Measurements from ENCODE around the gene N4BP3.
"Not testable (repeated sequence)": the region's sequence is repeated elsewhere in the genome, so short reads cannot be mapped to it uniquely, and the experiment has no call there.

Gene N4BP3

DNA sequence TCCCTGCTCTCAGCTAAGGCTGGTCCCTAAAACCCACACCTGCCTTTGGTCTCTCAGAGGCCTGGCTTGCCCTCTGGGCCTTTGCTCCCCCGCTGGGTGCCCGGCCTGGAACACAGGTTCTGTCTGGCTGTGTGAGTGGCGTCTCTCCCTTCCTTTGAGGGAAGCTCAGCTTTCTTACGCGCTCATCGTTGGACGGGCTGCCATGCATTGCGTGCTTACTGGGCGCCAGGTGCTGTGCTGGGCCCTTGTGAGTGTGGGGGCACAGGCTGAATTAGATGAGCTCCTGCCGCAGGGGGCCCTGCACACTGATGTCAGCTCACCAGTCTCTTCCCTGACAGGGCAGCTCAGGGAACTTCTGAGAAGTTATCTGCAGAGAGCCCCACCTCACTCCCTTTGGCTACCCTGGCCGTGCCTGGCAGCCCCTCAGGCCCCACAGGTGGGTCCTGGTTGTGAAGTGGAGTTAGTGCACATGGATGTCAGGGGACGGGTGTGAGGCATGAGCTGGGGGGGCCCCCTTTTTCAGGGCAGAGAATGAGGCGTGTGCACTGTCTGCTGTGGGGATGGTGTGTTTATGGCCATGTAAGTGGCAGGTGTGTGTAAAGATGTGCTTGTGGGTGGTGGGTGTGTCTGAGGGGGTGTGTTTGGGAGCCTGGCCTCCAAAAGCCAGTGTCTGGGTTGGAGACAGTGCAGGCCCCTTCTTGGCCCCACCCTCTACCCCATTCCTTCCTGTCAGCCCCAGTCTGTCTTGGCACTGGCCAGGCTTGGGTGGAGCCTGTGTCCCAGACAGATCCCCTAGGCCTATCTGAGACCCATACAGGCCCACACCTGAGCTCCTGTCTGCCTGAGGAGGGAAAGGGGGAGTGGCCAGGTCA, 10.0 kb downstream of the N4BP3 start:
- peak in 1 of 3 experiments; percentile 24 for DNase-seq

DNA sequence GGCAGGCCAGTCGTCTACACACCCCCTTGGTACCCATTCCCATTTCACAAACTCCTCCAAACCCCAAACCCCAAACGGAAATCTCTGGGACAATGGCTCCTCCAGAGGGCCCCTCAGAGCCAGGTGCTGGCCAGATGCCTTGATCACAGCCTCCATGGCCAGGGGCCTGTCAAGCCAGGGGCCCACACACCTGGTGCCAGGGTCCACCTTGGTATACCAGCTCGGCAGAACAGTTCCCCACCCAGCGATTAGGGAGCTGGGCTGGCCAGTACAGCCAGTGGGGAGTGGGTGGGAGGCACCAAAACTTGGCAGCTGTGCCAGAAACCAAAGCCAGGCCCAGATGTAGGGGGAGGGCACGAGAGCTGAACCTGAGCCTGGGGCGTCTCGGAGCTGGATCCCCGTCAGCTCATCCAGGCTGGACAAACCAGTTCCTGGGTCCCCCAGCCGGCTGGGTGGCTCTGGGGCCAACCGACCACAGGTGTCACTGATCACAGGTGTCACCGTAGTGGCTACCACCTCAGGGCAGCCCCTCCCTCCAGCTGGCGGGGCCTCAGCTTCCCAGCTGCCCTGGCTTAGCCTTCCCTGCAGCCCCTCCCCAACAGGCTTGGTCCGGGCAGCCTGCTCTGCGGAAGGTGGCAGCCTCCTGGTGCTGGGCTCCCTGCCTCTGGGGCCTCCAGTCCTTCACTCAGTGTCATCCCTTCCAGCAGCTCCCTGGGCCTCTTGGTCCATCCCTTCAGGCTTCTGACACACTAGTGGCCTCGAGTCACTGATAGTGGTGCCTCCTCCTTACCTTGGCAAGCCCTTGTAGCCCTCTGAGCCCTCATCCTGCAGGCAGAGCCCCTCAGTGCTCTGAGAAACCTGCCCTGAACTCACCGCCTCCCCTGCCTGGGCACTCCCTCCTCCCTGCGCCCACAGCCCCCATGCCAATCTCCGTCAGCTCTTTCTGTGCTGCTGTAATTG, 10.9 kb downstream of the N4BP3 start:
- DNase-seq: peak in 2 of 3 experiments; percentile 12 to 19

DNA sequence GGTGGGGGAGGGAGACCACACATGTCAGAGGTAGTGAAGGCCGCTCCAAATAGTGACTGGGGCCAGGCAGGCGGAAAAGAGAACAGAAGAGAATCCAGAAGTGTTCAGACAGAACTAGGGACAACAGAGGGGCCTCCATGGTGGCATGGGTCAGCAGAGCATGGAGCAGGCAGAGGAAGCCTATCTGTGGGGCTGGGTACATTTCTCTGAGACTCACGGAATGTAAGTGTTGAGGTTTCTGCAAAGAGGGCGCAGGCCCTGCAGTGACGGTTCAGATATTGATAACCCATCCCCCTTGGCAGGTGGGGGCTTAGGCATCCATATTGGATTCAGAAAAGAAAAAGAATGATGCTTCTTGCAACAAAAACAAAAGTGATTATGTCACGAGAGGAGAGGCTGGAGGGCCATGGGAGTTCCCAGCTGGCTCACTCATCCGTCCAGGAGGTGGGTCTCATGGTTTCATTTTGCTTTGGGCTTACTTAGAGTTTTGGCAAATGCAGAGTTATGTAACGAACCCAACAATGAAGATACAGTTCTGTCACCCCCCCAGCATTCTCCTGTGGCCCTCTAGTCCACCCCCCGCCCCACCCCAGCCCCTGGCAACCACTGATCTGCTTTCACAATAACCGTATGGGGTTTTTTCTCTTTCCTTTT, 12.0 kb downstream of the N4BP3 start:
- DNase-seq: no peak

DNA sequence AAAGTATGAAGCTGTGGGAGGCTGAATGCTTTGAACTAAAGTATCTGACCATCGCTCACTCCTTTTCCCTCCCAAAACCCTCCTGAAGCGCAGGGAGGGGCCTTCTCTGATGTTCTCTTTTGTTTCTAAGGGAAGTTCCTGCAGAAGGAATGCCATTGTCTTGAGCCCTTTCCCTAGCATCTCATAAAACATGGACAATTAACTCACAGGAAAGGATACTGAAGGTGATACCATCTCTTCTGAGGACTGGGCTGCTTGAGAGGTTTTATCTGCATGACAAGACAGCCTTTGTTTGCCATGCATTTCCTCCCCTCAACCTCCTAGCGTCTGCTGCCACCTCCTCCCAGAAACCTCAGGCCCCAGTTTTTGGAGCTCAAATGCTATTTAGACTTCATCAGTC, 13.2 kb downstream of the N4BP3 start:
- no peak for DNase-seq

DNA sequence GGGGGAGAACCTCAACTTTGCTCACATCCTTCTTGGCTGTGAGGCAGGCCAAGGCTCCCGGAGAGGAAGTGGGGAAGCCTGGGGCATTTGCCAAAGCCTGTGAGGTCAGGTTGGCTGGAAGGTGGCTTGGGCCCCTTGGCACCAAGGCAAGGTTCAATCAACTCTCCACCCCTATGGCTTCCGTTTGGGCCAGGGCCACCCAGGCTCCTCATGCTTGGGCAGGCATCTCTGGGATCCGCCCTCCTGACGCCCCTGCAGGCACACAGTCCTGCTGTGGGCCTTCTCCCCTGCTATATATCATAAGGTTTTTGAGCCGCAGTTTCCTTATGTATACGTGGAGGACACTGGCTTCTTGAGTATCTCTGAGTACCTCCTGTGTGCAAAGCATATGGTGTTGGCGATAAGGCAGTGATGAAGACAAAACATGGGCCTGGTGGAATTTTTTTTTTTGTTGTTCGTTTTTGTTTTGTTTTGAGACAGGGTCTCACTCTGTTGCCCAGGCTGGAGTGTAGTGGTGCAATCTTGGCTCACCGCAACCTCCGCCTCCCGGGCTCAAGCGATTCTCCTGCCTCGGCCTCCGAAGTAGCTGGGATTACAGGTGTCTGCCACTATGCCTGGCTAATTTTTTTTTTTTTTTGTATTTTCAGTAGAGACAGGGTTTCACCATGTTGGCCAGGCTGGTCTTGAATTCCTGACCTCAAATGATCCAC, 14.1 kb downstream of the N4BP3 start:
- DNase-seq: not testable (repeated sequence)

DNA sequence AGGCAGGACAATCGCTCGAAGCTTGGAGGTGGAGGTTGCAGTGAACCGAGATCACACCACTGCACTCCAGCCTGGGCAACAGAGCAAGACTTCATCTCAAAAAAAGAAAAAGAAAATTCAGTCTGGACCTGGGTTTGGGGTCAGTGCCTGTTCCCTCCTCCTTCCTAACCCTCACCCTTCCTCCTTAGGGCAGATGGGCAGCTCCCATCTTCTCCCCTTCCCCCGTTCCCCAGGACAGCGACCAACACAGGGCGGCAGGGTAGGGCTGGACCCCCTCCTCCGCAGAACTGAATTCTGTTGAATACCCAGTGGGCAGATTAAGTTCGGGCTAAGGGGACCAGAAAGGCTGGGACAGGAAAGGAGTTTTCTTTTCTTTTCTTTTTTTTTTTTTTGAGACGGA, 16.0 kb downstream of the N4BP3 start:
- no peak for DNase-seq

DNA sequence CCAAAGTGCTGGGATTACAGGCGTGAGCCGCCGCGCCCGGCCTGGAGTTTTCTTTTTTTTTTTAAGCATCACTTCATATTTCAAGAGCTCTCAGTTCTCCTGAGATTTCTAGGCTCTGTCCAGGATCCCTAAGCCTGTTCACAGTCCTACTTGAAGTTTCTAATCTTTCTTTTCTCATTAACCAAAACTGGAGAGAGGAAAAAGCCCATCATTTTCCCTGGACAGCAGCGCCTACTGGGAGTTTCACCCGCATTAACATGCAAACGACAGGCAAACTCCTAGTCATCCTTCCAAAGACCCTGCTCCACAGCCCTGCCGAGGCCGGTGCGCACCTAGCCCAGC, 16.9 kb downstream of the N4BP3 start:
- DNase-seq: peak in 1 of 3 experiments; percentile 59

DNA sequence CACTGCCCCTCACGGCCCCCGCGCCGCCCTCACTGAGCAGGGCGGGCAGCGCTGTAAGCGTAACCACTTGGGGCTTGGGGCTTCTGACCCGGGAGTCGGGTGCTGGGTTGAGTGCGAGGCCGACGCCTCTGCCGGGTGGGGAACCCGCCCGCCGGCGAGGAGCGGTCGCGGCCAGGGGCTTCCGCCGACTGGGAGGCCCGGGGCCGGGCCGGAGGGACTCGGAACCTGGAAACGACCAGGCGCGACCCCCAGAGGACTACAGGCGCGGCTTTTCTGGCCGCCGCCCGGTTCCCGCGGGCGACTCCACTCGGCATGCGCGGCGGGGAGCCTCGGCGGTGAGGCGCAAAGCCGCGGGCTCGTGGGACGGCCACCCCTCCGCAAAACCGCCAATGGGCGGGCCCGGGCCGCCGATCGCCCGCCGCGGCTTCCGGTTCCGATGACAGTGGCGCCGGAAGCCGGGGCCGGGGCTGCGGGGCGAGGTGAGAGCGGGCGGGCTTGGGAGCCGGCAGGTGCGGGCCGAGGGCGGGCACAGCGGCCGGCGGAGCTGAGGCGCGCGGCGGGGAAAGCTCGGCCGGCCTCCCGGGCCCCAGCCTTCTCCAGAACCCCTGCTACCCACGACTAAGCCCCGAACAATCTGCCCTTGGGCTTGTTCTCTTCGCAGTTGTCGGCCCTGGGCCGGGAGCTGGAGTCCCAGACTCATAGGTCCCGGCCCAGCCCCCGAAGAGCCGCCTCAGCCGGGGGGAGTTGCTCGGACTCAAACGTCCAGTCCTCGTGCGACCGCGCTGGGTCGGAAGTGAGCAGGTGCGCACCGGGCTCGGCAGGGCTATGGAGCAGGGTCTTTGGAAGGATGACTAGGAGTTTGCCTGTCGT, 17.5 kb downstream of the N4BP3 start, which contains the start of gene RMND5B:
RMND5B (plus strand) TSS at position 439 of the 870 bp plus-strand sequence. CDS start 7,106 bp downstream, outside the sequence.
- DNase-seq: peak; percentile 82 to 93 (median 91)

DNA sequence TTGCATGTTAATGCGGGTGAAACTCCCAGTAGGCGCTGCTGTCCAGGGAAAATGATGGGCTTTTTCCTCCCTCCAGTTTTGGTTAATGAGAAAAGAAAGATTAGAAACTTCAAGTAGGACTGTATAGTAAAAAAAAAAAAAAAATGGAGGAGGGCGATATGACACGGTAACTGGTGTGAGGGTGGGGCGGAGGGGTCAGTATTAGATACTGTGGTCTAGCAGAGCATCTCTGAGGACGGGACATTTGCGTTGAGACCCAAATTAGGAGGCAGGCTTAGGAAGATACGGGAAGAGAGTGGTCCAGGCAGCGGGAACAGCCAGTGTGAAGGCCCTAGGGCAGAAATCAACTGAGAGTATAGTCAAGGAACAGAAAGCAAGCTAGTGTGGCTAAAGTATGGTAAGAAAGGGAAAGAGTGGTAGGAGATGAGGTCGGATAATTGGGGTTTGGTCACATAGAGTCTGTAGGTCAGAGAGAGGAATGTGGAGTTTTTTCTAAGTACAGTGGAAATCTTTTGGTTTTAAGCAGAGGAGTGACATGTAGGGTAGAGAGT, 18.2 kb downstream of the N4BP3 start:
- no peak for DNase-seq

DNA sequence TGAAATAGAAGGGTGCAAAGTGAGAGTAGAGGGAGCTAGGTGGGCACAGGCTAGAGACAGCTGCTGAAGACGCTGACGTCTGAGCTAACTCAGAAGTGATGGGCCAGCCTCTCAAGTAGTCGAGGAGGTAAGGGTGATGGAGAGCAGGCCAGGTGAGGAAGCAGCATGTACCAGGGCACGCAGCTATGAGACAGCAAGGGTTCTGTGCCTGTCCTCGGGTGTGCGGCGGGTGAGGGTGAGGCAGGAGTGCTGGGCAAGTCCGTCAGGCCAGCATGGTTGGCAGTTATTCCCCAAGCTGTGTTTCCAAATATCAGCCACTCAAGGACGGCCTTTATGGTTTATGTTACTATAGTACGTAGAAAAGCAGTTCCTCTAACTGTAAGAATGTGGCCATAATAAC, 23.7 kb downstream of the N4BP3 start:
- no peak for DNase-seq

DNA sequence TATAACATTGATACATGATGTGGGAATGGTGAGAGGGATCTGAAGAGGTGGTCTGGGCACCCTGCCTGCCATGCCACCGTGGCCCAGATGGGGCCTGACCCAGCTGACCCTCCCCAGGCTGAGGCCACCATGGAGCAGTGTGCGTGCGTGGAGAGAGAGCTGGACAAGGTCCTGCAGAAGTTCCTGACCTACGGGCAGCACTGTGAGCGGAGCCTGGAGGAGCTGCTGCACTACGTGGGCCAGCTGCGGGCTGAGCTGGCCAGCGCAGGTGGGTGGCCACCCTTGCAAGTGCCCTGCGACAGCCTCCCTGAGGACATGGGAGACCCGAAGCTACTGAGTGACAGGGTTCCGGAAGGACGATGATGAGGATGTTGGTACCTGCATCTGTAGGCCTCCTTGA, 24.7 kb downstream of the N4BP3 start:
- DNase-seq: no peak

DNA sequence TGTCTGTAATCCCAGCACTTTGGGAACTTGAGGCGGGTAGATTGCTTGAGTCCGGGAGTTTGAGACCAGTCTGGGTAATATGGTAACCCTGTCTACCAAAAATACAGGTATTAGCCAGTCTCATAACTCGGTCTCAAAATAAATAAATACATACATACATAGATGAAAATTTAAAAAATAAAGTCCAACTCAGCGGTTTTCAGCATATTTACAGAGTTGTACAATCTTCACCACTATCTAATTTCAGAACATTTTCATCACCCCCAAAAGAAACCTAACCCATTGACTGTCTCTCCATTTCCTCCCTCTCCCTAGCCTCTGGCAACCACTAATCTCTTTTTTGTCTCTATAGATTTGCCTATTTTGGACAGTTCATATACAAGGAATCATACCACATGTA, 28.2 kb downstream of the N4BP3 start:
- DNase-seq: no peak

DNA sequence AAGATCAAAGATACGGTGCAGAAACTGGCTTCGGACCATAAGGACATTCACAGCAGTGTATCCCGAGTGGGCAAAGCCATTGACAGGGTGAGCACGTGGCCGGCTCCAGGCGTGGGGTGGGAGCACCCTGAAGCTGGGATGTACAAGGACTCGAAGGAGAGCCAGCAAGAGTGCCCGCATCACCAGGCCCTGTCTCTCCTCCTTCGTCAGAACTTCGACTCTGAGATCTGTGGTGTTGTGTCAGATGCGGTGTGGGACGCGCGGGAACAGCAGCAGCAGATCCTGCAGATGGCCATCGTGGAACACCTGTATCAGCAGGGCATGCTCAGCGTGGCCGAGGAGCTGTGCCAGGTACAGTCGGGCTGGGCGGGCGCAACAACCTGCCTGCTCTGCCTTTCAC, 29.3 kb downstream of the N4BP3 start:
- DNase-seq: no peak

DNA sequence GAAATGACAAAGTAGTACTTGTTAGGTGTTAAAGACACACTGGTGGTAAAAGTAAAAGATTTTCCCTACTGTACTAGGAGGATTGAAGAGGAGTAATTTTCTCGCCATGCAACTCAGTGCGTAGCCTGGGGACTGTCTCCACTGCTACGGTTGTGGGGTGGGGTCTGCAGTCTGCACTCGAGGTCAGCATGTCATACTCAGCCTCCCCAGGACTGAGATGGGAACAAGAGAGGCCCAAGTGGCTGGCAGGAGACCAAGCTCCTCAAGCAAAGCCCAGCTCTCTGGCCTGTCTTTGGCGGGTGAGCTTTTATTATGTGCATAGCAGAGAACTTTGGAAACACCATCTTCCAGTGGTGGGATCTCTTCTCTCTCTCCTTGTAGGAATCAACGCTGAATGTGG, 29.9 kb downstream of the N4BP3 start:
- no peak for DNase-seq

DNA sequence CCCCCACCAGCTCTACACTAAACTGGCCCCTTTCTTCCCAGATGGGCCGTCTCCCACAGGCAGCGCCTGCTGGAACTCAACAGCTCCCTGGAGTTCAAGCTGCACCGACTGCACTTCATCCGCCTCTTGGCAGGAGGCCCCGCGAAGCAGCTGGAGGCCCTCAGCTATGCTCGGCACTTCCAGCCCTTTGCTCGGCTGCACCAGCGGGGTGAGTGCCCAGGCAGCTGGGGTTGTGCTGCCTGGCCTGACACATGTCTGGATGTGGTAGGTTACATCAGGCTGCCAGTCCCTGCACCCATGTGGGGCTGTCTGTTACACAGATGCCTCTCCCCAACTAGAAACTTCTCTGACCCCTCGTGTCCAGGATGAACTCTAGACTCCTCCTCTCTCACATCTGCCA, 30.6 kb downstream of the N4BP3 start:
- DNase-seq: no peak

DNA sequence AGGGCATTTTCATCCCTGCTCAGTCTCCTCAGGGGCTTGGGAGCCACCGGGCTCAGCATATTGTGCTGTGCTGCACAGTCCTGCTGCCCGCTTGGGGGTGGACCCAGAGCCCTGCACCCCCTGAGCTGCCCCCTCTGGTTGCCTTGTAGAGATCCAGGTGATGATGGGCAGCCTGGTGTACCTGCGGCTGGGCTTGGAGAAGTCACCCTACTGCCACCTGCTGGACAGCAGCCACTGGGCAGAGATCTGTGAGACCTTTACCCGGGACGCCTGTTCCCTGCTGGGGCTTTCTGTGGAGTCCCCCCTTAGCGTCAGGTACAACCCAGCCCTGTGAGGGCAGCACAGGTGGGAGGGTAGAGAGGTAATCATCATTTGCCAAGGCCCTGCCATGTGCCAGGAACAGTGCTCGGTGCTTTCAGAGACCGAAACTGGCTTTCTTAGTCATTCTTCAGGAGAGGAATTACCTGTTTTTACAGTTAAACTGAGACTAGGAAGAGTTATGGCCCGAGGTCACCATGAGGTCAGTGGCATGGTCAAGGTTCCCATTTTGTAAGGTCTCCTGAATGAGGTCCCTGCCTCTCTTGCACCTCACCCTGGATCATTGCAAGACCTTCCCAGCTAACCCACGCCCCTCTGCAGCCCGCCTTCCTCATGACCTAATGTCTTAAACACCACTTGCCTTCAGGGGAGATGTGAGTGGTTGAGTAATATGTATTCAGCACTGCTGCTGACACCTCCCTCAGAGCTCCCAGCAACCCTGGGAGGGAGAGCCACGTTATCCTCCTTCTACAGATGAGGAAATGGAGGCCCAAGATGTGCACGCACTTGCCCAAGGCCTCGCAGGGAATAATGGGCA, 32.9 kb downstream of the N4BP3 start:
- DNase-seq: peak; percentile 40 to 66 (median 45)

DNA sequence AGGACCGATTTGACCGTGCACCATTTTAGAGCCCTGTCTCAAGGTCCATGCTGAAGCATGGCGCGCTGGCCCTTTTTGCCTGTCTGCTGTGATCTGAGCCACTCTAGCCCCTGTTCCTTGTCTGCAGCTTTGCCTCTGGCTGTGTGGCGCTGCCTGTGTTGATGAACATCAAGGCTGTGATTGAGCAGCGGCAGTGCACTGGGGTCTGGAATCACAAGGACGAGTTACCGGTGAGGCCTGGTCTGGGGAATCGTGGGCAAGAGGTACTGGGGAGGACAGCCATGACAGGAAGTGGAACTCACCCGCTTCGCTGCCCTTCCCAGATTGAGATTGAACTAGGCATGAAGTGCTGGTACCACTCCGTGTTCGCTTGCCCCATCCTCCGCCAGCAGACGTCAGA, 34.1 kb downstream of the N4BP3 start:
- DNase-seq: no peak

DNA sequence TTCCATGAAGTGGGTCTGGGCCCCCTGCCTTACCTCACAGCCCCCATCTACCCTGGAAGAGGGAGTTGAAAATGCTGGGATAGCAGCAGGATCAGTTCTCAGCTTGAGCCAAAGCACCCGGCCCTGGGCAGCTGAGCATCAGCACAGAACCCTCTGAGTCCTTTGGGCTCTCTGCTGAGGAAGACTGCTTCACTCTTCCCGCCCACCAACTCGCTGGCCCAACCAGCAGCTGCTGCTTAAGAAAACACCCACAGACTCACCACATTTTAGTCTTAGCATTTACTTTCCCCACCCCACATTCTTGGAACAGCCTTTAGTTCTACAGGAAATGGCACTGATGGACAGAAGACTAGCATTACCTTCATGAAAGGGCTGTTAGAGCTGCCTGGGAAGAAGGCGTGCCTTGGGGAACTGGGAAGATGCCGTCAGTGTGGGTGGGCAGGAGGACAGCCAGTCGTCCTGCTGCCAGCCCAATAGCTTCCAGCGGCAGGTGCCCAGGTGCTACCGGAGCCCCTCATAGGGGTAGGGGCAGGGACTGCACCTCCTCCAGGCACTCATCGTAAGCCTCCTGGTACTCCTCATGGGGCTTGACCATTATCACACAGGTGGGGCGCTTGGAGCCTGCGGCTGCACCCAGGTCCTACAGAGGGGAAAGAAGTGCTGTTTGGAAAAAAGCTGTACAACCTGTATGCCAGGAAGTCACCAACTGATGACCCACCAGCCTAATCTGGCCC, 36.0 kb downstream of the N4BP3 start:
- peak in 1 of 3 experiments; percentile 2 for DNase-seq

DNA sequence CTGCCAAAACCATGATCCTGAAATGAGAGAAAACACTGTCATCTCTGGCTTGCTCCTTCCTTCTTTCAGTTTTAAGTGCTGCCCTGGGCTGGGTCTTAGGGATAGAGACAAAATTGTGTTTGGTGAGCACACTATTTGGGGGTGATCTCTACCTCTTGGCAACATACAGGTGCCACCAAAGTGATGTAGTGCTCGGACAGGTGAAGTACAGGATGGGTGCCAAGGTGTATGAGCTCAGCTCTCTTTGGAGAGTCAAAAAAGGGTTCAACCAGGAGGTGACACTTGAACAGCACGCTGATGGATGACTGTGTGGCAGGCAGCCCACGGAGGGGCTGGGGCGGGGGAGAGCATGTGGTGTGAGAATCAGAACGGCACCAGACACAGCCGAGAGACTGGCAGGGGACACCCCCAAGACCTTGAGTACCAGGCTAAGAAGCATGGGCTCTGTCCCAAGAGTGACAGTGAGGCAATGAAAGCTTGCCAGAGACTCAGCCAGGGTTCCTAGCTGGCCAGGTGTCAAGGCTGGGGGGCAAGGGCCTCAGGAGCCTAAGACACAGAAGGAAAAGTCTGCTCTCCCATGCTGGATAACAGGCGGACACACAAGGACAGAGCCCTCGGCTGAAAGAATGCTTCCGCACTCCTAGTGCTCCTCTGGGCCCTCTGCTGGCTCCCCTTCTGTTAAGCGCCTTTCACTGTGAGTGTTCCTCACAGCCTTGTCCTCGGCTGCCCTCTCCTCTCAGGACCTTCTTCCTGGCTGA, 37.8 kb downstream of the N4BP3 start:
- no peak for DNase-seq

Measured in NCI-H1417 (cell line).